CD4-positive, alpha-beta T cell treated with Interleukin-6 at 100 ng/mL for 8 hours (primary cell): ENCODE data around the gene JSRP1.

Experiments used
- DNase-seq: peaks from one replicate; pipeline ENCODE4 v3.0.0-alpha.2; 2020; ENCODE audit warnings: mixed read lengths, low spot score

Gene JSRP1

DNA sequence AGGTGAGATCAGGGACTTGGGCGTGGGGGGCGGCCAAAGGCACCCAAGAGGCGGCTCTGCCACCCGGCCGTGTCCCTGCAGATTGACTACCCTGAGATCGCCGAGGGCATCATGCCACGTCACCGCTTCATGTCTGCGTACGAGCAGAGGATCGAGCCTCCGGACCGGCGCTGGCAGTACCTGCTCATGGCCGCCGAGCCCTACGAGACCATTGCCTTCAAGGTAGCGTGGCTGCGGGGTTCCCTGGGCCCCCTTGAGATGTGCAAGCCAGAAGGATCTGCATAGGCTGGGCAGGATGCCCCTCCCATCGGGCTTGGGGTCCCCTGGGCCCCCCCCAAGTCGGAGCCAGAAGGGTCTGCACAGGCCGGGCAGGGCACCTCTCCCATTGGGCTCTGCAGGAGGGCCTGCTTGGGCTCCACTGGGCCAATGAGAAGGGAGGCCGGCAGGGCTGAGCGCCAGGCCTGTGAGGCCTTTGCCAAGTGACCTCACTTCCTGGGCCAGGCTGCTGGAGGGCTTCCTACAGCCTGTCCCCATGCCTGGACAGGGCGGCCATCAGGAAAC, 9.3 kb downstream of the JSRP1 start:
- no peak for DNase-seq

DNA sequence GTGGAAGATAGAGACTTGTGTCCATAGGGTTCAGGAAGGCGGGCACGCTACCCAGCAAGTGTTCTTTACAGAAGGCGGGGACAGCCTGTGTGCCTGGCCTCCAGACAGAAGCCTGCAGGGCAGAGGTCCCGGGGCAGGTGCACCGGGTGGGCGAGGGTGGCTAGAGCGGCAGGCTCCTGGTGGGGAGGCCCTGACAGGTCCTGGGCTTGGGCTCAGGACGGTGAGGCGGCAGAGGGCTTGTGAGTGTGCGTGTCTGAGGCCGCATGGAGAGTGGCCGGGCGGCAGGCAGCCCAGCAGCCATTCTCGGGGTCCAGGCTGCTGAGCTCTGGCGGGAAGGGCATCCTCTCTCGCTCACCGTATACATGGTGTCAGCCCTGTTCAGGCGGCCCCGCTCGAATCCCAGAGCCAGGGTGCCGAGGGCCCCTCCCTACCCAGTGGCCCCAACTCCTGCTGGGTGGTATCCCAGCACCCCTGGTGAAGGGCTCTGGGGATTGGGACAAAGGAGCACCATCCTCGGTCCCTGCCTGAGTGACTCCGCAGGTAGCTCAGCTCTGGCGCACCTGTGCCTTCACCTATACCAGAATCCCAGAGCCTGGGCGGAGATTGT, 10.1 kb downstream of the JSRP1 start:
- no peak for DNase-seq

DNA sequence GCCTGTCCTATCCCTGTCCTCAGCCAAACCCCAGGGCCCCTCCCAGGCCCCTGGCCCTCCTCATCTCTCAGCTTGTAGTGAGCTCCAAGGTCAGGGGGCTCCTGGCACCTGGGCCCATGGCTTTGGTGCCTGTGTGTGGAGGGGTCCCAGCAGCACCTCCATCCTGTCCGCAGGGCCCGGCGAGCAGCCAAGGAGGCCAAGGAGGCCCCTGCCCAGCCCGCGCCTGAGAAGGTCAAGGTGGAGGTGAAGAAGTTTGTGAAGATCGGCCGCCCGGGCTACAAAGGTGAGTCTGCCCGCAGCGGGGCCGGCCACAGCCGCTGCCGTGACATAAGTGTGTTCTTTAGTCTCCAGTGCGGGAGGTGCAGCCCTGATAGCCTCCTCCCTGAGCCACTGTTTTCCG, 10.9 kb downstream of the JSRP1 start:
- no peak for DNase-seq

GRCh38 chr19:2244486-2244885, 11.7 kb downstream of the JSRP1 start:
- no peak for DNase-seq

- no peak for DNase-seq
These were observed 12.1 kb downstream of the JSRP1 start for GRCh38 chr19:2244125-2244411.

DNA sequence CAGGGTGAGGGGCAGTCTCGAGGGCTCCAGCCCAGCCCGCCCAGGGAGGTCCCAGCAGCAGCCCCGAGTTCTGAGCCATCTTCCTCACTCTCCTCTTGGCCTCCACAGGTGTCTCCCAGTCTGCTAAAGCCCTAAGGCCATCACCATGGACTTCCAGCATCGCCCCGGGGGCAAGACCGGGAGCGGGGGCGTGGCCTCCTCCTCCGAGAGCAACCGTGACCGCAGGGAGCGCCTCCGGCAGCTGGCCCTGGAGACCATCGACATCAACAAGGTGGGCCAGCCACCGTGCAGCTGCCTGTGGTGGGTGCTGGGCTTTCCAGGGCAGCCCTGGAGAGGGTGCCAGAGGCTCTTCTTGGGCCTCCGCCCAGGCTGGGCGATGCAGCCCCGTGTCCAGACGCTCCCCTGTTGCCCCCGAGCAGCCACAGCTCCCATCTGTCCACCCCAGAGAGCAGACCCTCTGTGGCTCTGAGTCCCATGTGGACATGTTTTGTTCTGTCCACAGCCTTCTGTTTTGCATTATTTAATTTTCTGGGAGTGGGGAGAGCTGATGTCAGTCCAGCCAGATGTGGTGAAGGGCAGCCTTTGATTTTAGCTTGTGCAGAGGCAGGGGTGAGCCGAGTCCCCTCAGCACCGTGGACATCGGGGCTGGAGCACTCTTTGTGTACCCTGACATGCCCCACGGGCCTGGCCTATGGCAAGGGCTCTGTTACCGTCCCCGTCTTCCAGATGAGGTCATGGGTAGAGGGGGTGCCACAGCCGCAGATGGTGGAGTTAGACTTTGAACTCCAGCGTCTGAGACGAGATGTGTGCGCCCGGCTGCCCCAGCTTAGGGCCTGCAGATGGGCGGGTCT, 12.7 kb downstream of the JSRP1 start:
- DNase-seq, result no peak

DNA sequence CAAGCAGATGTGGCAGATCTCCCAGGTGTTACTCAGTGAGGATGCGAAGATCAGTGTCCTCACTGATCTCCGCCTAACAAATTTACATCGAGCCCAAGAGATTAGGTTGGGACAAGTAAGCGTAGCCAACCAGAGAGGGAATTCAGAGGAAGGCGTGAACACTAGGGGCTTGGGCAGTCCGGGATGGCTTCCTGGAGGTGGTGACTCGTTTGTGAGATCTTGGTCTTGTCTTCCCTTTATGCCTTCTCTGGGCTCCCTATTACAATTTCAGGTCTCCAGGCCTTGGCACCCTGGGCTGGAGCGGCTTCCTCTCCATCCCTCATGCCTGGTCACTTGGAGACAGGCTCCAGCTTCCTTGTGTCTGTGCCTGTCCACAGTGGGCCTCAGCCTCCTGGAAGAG, 13.4 kb downstream of the JSRP1 start:
- no peak for DNase-seq

GRCh38 chr19:2242092-2242537, 14.1 kb downstream of the JSRP1 start:
- DNase-seq, result no peak

DNA sequence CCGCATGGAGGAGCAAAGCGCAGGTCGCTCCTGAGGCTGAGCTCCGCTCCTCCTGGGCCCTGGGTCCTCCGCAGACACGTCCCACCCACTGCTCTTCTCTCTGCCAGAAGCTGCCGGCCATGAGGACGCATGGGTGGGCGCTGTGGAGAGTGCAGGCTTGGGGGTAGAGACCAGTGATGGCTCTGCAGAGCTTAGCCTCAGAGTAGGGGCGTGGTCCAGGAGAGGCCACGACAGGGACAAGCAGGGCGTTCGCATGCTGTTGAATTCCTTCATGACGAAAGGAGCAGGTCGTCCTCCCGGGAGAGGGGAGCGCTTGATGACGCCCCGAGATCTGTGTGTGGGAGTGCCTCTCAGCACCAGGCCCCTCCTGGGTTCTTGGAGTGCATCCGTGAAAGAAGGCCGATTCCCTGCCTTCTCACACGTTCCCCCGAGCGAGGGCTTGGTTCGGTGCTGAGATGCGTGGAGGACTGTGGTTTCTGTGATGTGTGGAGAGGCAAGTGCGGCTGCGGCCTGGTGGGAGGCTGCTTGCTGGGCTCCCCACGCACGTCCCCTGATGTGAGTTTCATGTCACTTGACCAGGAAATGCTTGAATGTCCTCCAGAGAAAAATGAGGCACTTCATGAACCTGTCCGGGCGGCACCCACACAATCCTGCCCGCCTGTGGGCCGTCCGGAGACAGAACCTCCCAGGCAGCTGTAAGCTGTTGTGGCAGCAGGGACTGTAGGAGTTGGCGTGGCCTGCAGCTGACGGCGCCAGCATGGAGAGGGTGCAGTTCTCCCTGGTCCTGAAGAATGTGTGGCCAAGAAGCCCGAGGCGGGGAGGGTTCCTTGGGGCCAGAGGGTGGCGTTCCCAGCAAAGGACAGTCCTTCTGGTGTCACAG, 15.1 kb downstream of the JSRP1 start:
- no peak for DNase-seq

DNA sequence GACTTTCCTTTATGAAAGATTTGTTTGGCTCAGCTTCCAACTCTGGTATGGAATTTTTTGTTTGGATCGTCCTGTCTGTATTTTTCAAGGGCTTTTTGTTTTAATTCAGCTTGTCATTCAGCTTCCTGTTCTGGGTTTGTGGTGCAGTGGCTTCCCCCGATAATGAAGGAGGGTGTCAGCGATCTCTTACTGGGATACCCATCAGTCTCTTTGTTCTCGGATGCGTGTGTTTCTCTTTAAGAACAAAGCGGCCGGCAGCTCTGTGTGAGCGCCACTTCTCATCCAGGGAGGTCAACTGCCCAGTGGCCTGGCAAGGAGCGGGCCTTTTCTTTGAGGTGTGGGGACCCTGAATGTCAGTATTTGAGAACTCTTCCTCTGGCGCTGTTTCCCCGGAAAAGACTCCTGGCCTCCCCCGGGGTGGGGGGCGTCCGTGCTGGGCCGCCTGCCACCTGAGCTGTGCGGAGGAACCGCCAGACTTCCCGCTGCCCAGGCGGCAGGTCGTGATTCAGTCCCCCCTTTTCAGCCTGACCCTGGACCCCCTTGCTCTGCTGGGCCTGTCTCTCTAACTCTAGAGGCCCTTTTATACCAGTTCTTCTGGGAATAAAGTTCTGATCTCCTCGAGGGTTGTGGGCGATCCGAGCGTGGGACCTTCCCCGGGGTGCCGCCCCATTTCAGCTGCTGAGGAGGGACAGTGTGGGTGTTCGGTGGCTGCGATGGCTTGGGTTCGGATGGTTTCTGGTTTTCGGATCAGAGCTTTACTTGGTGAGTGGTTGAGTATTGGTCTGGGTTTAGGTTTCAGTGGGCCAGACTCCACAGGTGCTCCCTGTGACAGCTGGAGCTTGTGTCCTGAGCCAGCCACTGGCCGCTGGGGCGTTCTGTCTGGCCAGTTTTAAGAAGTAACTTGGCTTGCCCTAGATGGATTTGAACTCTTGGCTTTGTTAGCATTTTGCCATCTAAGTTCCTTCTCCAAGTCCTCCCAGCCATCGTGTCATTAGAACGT, 16.1 kb downstream of the JSRP1 start:
- peak; percentile 66 for DNase-seq

- DNase-seq, result no peak
These were observed 17.0 kb downstream of the JSRP1 start for GRCh38 chr19:2239173-2239572.

DNA sequence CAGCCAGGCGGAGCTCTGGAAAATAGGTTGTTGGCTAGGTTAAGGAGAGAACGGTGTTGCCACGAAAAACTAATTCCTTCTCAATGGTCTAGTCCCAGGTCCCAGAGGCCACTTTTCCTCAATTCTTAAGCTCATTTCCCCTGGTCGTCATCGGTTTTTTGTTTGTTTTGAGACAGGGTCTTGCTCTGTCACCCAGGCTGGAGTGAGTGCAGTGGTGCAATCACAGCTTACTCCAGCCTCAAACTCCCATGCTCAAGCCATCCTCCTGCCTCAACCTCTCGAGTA, 18.4 kb downstream of the JSRP1 start:
- DNase-seq, result no peak

GRCh38 chr19:2237051-2237868, 19.0 kb downstream of the JSRP1 start:
- DNase-seq, result no peak

GRCh38 chr19:2236314-2237050, 19.7 kb downstream of the JSRP1 start, which contains the start of the genes PLEKHJ1 and SF3A2:
TSS of gene PLEKHJ1 (minus strand) at chr19:2236329. CDS start at chr19:2236248, 81 bp downstream.
TSS of gene SF3A2 (plus strand) at chr19:2236824. CDS start at chr19:2243419, 6,595 bp downstream.
- DNase-seq, result peak; percentile 97

GRCh38 chr19:2236064-2236313, 20.2 kb downstream of the JSRP1 start:
- DNase-seq, result no peak

DNA sequence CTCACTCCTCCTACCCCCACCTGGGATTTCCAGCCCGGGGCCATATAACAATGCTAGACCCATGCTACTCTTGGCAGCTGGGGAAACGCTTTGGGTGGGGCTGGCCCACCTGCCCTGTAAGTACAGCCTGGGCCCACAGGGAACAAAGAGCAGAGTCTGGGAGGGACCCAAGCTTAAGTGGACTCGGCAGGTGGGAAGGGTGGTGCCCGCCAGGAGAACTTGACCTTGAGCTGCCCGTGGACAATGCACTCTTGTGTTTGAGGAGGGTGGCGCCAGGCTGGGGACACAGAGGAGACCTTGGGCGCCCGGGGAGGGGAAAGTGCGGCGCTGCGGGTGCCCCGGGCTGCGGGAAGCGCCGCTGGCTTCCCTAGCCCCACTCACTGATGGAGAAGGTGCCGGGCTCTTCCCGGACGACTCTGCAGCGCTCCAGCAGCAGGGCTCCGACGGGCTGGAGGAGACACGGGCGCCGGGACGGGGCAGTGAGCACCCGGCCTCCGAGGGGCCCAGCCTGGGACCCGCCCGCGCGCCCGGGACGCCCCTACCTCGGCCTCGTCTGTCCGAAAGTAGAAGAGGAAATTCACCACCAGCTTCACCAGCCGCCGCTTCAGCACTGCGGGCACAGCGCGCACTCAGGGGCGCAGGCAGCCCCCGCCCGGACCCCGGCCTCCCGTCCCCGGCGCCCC, 20.7 kb downstream of the JSRP1 start:
- DNase-seq, result no peak

GRCh38 chr19:2234996-2235380, 21.2 kb downstream of the JSRP1 start:
- DNase-seq, result no peak

GRCh38 chr19:2233601-2234280, 22.5 kb downstream of the JSRP1 start:
- DNase-seq, result no peak
